SIG-M5 treated with dmso at 0.1 percent for 504 hours (cell line): ENCODE data around the gene PGAM1.
"Not testable (repeated sequence)": the region's sequence is repeated elsewhere in the genome, so short reads cannot be mapped to it uniquely, and the experiment has no call there.

Experiments
- DNase-seq: peaks from one replicate; lab custom pipeline; 2025; ENCODE audit not compliant: unreplicated experiment; lab: John Stamatoyannopoulos, UW

Gene PGAM1

GRCh38 chr10:97454330-97455036 lies 28.5 kb downstream of the PGAM1 start:
- DNase-seq = no peak

- no peak for DNase-seq
These were observed 30.2 kb downstream of the PGAM1 start for GRCh38 chr10:97456034-97456685.

GRCh38 chr10:97456686-97457065 lies 30.7 kb downstream of the PGAM1 start:
- no peak for DNase-seq

- DNase-seq = no peak
These were observed 33.1 kb downstream of the PGAM1 start for GRCh38 chr10:97459111-97459510.

GRCh38 chr10:97459933-97460332 lies 33.9 kb downstream of the PGAM1 start:
- DNase-seq = no peak

GRCh38 chr10:97462309-97462708 lies 36.3 kb downstream of the PGAM1 start:
- DNase-seq = no peak

- DNase-seq = peak; percentile 41
These were observed 37.6 kb downstream of the PGAM1 start for GRCh38 chr10:97463363-97464132.

- no peak for DNase-seq
These were observed 38.2 kb downstream of the PGAM1 start for GRCh38 chr10:97464226-97464625.

- DNase-seq = no peak
These were observed 40.0 kb downstream of the PGAM1 start for GRCh38 chr10:97465982-97466381.

- DNase-seq = no peak
These were observed 40.8 kb downstream of the PGAM1 start for GRCh38 chr10:97466755-97467154.

GRCh38 chr10:97468162-97468561 lies 42.2 kb downstream of the PGAM1 start:
- DNase-seq = no peak

GRCh38 chr10:97468781-97469180 lies 42.8 kb downstream of the PGAM1 start:
- not testable (repeated sequence) for DNase-seq

GRCh38 chr10:97474918-97475317 lies 48.9 kb downstream of the PGAM1 start:
- DNase-seq = no peak

GRCh38 chr10:97475936-97476594 lies 50.1 kb downstream of the PGAM1 start:
- DNase-seq = peak; percentile 16

- DNase-seq = not testable (repeated sequence)
These were observed 53.4 kb downstream of the PGAM1 start for GRCh38 chr10:97479410-97479809.

- no peak for DNase-seq
These were observed 53.9 kb downstream of the PGAM1 start for GRCh38 chr10:97479939-97480338.

- no peak for DNase-seq
These were observed 55.1 kb downstream of the PGAM1 start for GRCh38 chr10:97481071-97481470.

GRCh38 chr10:97482381-97482780 lies 56.4 kb downstream of the PGAM1 start:
- no peak for DNase-seq
